ENCODE measurements around the gene IL10.
A peak's percentile ranks its signal among the peaks of the same experiment; 100 is the strongest.
"Not testable (repeated sequence)": the region's sequence is repeated elsewhere in the genome, so short reads cannot be mapped to it uniquely, and the experiment has no call there.

IL10 gene

GRCh38 chr1:206793620-206794019 lies 21.3 kb upstream of the IL10 start:
- no peak for DNase-seq (ENCODE audit: low spot score)

GRCh38 chr1:206792939-206793607 lies 20.8 kb upstream of the IL10 start:
- no peak for DNase-seq (ENCODE audit: low spot score)

GRCh38 chr1:206790502-206791250 lies 18.4 kb upstream of the IL10 start:
- DNase-seq (ENCODE audit: low spot score): no peak

DNA sequence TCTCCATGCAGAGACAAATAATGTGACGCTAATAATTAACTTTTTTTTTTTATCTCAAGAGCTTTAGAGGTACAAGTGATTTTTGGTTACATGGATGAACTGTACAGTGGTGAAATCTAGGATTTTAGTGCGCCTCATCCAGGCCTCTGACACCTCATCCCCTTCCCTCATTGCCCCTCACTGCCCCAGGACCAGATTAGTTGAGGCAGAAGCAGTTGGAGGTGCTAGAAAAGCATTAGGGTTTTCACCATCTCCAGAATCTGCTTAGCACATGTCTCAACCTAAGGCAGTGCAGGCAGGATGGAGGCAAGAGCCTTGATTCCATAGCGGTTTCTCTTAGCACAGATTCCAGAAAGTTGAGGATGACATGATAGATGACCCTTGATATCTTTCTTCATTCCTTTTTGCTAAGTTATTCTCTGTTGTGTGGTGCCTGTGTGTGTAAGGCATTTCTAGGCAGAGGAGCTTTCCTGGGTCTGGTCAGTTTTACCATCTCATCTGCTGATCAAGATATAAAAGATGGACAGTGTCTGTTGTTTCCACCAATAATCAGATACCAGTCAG lies 16.3 kb upstream of the IL10 start:
- DNase-seq (ENCODE audit: low spot score): no peak

- no peak for DNase-seq (ENCODE audit: low spot score)
Measured at GRCh38 chr1:206787891-206788290, 15.6 kb upstream of the IL10 start.

- DNase-seq (ENCODE audit: low spot score): no peak
Measured at GRCh38 chr1:206786212-206786886, 14.1 kb upstream of the IL10 start.

DNA sequence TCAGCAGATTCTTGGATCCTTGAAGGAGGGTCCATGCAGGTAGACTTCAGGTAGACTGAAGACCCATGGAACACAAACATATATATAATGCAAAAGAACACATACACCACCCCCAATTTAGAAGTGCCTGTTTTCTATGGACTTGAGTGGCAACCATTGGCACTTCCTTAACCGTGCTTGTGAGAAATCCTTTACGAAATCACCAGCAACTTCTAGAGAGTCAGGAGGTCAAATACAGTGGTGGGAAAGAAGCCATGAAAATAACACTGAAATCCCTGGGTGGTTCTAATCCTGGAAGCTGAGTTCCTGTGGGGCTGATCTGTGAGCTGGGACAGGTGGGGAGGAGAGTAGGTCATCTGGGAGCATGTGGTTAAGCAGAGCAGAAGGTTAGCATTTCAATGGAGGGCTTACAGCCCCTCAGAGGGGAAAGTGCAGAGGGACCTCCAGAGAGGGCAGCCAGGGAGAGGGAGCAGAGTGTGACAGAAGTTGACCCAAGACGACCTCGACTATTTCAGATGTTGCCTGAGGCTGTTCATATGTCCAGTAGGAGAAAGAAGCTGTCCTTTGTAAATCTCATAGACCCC lies 13.0 kb upstream of the IL10 start:
- no peak for DNase-seq (ENCODE audit: low spot score)

DNA sequence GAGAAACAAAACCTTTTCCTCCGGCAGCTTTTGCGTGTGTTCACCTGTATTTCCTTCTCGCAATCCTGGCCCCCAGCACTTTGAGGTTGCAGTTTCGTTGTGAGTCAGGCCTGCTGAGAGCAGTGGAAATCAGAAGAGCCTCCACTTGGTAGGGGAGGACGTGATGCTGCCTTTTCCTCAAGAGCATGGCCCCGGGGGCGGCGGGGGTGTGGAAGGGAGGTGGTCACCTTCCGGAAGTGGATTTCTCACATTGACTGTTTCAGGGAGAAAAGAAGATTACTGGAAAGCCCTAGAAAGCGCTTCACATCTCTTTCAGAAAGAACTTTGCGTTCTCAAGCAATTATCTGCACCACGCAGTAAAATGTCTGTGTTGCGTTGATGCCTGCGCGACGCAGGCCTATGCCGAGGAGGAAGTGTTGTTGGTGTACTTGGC lies 12.2 kb upstream of the IL10 start:
- no peak for DNase-seq (ENCODE audit: low spot score)

DNA sequence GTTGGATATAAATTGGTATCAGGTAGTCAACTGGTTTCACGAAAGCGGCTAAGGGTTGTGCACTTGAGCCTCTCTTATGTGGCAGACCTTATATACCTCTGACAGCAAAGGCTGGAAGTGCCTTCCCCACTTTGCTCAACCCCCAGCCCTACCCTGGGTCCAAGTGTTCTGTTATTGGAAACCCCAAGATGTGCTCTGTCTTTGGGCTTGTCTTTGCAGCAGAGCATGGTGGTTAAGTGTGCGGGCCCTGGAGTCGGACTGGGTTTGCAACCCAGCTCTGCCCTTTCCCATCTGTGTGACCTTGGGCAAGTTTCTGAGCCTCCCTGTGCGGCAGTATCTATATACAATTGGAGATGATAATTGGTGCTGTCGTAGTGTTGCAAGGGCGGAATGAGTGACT lies 11.2 kb upstream of the IL10 start:
- no peak for DNase-seq (ENCODE audit: low spot score)

DNA sequence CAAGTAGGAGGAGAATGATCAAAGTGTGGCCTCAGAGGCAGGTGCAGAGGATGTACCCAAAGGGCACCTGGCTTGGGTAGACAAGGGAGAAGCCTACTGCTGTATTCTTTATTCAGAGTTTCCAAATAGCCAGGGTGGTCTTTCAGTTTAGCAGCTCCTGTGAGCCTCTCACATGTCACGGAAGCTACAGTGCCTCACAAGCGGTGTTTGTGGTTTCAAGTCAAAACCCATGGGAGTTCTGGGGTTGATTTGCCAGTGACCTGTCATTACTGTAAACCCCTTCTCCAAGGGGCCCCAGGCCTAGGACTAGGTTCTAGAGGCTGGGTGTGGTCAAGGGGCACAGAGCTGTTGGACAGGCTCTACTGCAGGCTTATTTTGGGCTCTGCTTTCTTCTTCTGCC lies 10.2 kb upstream of the IL10 start:
- DNase-seq (ENCODE audit: low spot score): no peak

DNA sequence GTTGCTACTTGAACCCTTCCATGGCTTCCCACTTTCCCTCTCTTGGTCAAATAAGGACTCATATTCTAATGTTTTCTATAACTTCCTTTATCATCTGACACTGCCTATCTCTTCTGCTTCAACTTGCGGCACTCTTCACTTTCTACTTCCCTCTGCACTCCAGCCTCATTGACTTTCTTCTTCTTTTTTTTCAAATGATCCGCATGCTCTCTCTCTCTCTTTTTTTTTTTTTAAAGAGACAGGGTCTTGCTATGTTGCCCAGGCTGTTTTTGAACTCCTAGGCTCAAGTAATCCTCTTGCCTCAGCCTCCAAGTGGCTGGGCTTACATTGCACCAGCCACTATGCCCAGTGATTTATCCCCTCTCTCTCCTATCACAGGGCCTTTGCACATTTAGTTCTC lies 7.3 kb upstream of the IL10 start:
- DNase-seq (ENCODE audit: low spot score): no peak

GRCh38 chr1:206778911-206779310 lies 6.6 kb upstream of the IL10 start:
- not testable (repeated sequence) for DNase-seq (ENCODE audit: low spot score)

- no peak for DNase-seq (ENCODE audit: low spot score)
Measured at GRCh38 chr1:206778031-206778430, 5.7 kb upstream of the IL10 start.

- DNase-seq (ENCODE audit: low spot score): no peak
Measured at GRCh38 chr1:206776229-206776628, 3.9 kb upstream of the IL10 start.

DNA sequence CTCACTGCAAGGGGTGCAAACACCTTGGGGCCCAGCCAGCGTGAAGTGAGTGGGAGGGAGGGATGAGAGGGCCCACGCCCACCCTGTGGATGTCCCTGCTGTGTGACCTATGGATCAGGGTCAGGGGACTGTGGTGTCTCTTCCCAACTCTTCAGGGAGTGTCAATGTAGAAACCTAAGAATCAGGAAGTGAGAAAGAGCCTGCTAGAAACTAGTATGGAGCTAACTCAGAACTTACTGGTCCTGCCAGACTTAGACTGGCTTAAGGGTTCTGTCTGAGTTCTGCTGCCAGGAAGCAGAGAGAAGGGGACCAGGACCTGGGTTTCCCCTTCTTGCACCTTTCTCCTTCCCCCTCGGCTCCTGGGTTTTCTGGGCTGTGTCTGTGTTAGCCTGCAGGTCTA lies 1.8 kb upstream of the IL10 start:
- no peak for DNase-seq (ENCODE audit: low spot score)

DNA sequence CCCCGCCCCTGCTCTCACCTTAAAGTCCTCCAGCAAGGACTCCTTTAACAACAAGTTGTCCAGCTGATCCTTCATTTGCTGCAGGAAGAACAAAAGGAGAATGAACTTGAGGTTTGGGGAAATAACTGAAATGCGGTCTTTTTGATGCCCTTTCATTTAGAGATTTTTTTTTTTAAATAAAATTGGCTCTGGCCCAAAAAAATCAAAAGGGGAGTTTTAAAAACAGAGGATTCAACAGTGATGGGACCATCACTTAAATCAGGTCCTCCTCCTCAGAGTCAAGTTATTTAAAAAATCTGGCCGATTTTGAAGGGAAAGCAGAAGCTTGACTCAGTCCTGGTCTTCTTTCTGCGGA lies 979 bp downstream of the IL10 start:
- no peak for DNase-seq (ENCODE audit: low spot score)

GRCh38 chr1:206770531-206771337 lies 1.6 kb downstream of the IL10 start, which contains the start of gene IL19:
TSS of gene IL19 (plus strand) at chr1:206770773. CDS start at chr1:206836663, 65,890 bp downstream.
- peak; percentile 24 for DNase-seq (ENCODE audit: low spot score)

GRCh38 chr1:206769304-206769731 lies 3.0 kb downstream of the IL10 start:
- DNase-seq (ENCODE audit: low spot score): no peak

GRCh38 chr1:206768472-206769303 lies 3.6 kb downstream of the IL10 start:
- no peak for DNase-seq (ENCODE audit: low spot score)

DNA sequence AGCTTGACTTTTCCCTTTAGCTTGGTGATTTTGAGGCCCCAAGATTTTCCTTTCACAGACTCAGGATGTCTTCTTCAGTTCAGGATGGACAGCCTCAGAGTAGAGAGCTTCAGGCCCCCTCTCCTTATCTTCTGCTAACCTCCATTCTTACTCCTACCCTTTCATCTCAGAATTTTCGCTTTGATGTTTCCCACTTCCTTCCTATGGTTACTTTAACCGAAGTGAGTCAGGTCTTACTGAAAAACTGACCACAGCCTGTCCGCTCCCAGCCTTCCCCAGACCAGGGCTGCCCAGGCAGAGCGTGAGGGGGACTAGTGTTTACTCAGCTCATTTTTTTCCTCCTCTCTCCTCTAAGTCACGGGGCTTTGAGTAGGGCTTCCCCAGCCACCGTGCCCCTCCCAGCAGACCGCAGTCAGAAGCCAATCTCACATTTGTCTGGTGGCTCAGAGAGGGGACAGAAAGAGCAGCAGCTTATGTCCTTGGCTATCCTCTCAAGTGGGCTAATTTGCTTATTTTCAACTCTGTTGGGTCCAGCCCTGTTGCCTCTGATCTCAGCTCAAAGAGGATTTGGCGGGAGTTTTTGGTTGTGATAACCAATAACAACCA lies 5.9 kb downstream of the IL10 start:
- peak; percentile 60 for DNase-seq (ENCODE audit: low spot score)

Measured in GM03348 (cell line).